GM23248 (cell line): ENCODE data around the gene COL4A4. TPM values are rescaled to one million over a fixed set of nuclear protein-coding genes. Genes with fewer than 3 reads are reported as not detected.

ENCODE experiments used
- DNase-seq: peaks from one replicate; pipeline ENCODE4 v3.0.0-alpha.2; 2015
- H2AFZ ChIP-seq: fragments of 200-600 bp; sonication (generic); 2 replicates; pipeline ENCODE4 v1.6.1; 2016; ENCODE audit warnings: antibody characterized with exemption
- H3F3A ChIP-seq: fragments of 200-600 bp; sonication (generic); 2 replicates; pipeline ENCODE4 v1.6.1; 2016; ENCODE audit warnings: mild to moderate bottlenecking, antibody characterized with exemption, mixed run types; ENCODE audit not compliant: insufficient read depth
- H3K27ac ChIP-seq: fragments of 200-600 bp; sonication (generic); 2 replicates; pipeline ENCODE4 v1.5.1; 2016; ENCODE audit warnings: mild to moderate bottlenecking
- H3K27me3 ChIP-seq: fragments of 200-600 bp; sonication (generic); replicated peaks from 2 replicates; pipeline ENCODE4 v1.6.1; 2016; ENCODE audit warnings: mild to moderate bottlenecking; ENCODE audit not compliant: insufficient read depth
- H3K36me3 ChIP-seq: fragments of 200-600 bp; sonication (generic); 2 replicates; pipeline ENCODE4 v1.6.1; 2016; ENCODE audit warnings: low read depth, mild to moderate bottlenecking
- H3K4me1 ChIP-seq: fragments of 200-600 bp; sonication (generic); 2 replicates; pipeline ENCODE4 v1.6.1; 2016; ENCODE audit warnings: mild to moderate bottlenecking; ENCODE audit not compliant: insufficient read depth
- H3K4me2 ChIP-seq: fragments of 200-600 bp; sonication (generic); one replicate; pipeline ENCODE4 v1.6.1; 2016; ENCODE audit warnings: mild to moderate bottlenecking; ENCODE audit not compliant: unreplicated experiment
- H3K4me3 ChIP-seq: fragments of 200-600 bp; sonication (generic); 2 replicates; pipeline ENCODE4 v1.5.1; 2016; ENCODE audit warnings: mild to moderate bottlenecking
- H3K79me2 ChIP-seq: fragments of 200-600 bp; sonication (generic); 2 replicates; pipeline ENCODE4 v1.6.1; 2016; ENCODE audit warnings: mild to moderate bottlenecking; ENCODE audit not compliant: insufficient read depth
- H3K9ac ChIP-seq: fragments of 200-600 bp; sonication (generic); 2 replicates; pipeline ENCODE4 v1.6.1; 2016; ENCODE audit warnings: mild to moderate bottlenecking
- H3K9me2 ChIP-seq: fragments of 200-600 bp; sonication (generic); 2 replicates; pipeline ENCODE4 v1.6.1; 2016; ENCODE audit warnings: mixed run types, mild to moderate bottlenecking, moderate library complexity; ENCODE audit not compliant: insufficient read depth
- H3K9me3 ChIP-seq: fragments of 200-600 bp; sonication (generic); one replicate; pipeline ENCODE4 v1.6.1; 2017; ENCODE audit warnings: low read depth
- H4K20me1 ChIP-seq: fragments of 200-600 bp; sonication (generic); 2 replicates; pipeline ENCODE4 v1.6.0; 2016; ENCODE audit not compliant: insufficient read depth
- EZH2 ChIP-seq: fragments of 200-600 bp; sonication (generic); IDR thresholded peaks from 2 replicates; pipeline ENCODE4 v1.6.1; 2018; ENCODE audit warnings: antibody characterized with exemption, mild to moderate bottlenecking; ENCODE audit not compliant: insufficient read depth, poor library complexity, severe bottlenecking
- EZH2phosphoT487 ChIP-seq: fragments of 200-600 bp; sonication (generic); IDR thresholded peaks from 2 replicates; pipeline ENCODE4 v1.6.1; 2018; ENCODE audit warnings: antibody characterized with exemption, moderate library complexity, mild to moderate bottlenecking, low read depth; ENCODE audit not compliant: insufficient read depth
- WGBS, 2 experiments: methylation state at CpG; one replicate each; pipeline ENCODE4 v1.1.6; 2015 to 2017; ENCODE audit warnings: low lambda C conversion rate in 2 of 2, low coverage in 1 of 2; ENCODE audit errors: missing lambda C conversion rate in 2 of 2; 5-methylcytosine and 5-hydroxymethylcytosine counted together
- in situ Hi-C: fragments of 300-500 bp; cut with MboI; formaldehyde crosslinking; loops from 2 replicates; pipeline ENCODE4 v1.15.0; 2020
- polyA plus RNA-seq: library from polyadenylated mRNA; unstranded; fragments of >200 nt; fragmentation: Nextera tagmentation; extraction: Ambion mirVana; gene quantifications from 2 replicates; pipeline ENCODE4 v1.2.1, GENCODE V29; 2016
- total RNA-seq: library from RNA; depleted of rRNA; stranded (reverse); fragments of >200 nt; shearing (Covaris generic); gene quantifications from 2 replicates; pipeline ENCODE4 v1.2.3, GENCODE V29; 2014

Gene COL4A4
- total and polyA plus RNA-seq, 2 experiments from 2014 or later = 0.36 to 0.76 TPM

DNA sequence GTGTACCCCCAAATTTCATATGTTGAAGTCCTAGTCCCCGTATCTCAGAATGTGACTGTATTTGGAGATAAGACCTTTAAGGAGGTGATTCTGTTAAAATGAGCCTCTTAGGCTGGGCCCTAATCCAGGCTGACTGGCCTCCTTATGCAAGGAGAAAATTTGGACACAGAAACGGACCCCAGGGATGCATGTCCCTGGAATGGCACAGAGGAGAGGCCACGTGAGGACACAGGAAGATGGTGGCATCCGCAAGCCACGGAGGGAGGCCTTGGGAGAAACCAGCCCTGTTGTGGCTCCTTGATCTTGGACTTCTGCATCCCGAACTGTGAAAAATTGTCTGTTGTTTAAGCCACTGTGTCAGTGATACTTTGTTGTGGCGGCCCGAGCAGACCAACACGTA lies 150.7 kb downstream of the COL4A4 start:
- no peak overlapping the region for H3K4me3 ChIP-seq
- no peaks in the 10 kb centered on the region for H3K27me3 ChIP-seq
- no peak overlapping the region for H3K9ac ChIP-seq
- no peaks in the 10 kb centered on the region for H3K9me2 ChIP-seq
- 78 to 79% methylated on average over 9 of the region's 9 CpGs for WGBS, 2 experiments
- peaks cover 3% of the 10 kb centered on the region; the same call in 1 of the 2 replicates for H3K4me1 ChIP-seq
- H3F3A ChIP-seq = no peaks in the 10 kb centered on the region
- no peak overlapping the region for H3K27ac ChIP-seq
- H2AFZ ChIP-seq = no peak overlapping the region
- H4K20me1 ChIP-seq = no peaks in the 10 kb centered on the region
- H3K4me2 ChIP-seq = no peak overlapping the region
- in situ Hi-C loops = no loop called here
- no peaks in the 10 kb centered on the region for H3K79me2 ChIP-seq
- no peaks in the 10 kb centered on the region for H3K9me3 ChIP-seq
- DNase-seq = no peak
- TF ChIP-seq EZH2phosphoT487 = no peak
- no peak for TF ChIP-seq EZH2
- H3K36me3 ChIP-seq = no peaks in the 10 kb centered on the region

DNA sequence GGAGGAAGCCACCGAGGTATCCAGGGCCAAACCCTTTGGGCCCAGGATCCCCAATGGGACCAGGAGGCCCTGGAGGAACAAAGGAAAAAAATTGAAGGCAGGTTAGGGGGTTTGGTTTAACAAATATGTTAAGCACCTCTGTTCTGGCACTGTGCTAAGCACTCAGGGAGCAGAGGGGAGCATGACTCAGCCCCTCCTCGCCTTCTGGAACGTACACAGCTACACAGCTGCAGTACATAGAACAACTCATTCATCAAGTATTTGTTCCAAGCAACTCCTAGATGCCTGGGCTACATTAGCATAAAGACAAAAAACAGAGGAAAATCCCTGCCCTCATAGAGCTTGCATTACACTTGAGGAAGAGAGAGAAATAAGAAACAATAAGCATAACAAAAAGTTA lies 153.6 kb downstream of the COL4A4 start:
- no peaks in the 10 kb centered on the region for H3K9me2 ChIP-seq
- H4K20me1 ChIP-seq = no peaks in the 10 kb centered on the region
- no peaks in the 10 kb centered on the region for H3K27me3 ChIP-seq
- TF ChIP-seq EZH2phosphoT487 = no peak
- no peak for TF ChIP-seq EZH2
- H3K36me3 ChIP-seq = no peaks in the 10 kb centered on the region
- WGBS, 2 experiments = 43 to 53% methylated on average over 3 of the region's 3 CpGs
- peak; percentile 29 for DNase-seq
- H3F3A ChIP-seq = no peaks in the 10 kb centered on the region
- in situ Hi-C loops = no loop called here
- no peak overlapping the region for H3K27ac ChIP-seq
- no peak overlapping the region for H3K4me3 ChIP-seq
- H3K9ac ChIP-seq = no peak overlapping the region
- H3K9me3 ChIP-seq = no peaks in the 10 kb centered on the region
- H3K4me2 ChIP-seq = no peak overlapping the region
- H3K4me1 ChIP-seq = peaks cover 3% of the 10 kb centered on the region; the same call in 1 of the 2 replicates
- no peak overlapping the region for H2AFZ ChIP-seq
- H3K79me2 ChIP-seq = no peaks in the 10 kb centered on the region

DNA sequence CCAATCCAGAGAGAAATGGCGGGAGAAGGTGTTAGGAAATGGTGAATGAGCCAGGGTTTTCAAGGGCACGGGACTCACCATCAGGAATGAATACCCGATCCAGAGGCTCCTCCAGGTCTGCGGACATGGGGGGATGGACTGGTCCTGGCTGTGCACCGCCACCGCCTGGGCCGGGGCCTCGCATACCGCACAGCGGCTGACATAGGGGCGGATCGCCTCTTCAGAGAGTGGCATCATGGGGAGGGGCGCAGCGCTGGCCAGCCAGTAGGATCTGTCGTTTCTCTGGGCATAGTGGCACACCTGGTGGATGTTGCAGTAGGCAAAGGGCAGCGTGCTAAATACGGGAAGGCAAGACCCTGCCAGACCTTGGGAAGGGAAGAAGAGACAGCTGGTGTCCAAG lies 156.1 kb downstream of the COL4A4 start:
- Histone ChIP-seq H3K9ac (no peak overlapping the region), H3K36me3 (no peaks in the 10 kb centered on the region), H3K27ac (no peak overlapping the region), H3K9me3 (no peaks in the 10 kb centered on the region), H3K79me2 (no peaks in the 10 kb centered on the region), H2AFZ (no peak overlapping the region), H3K4me2 (no peak overlapping the region), H3F3A (no peaks in the 10 kb centered on the region), H3K4me3 (no peak overlapping the region), H3K27me3 (no peaks in the 10 kb centered on the region), H4K20me1 (no peaks in the 10 kb centered on the region), H3K9me2 (no peaks in the 10 kb centered on the region), H3K4me1 (peaks cover 3% of the 10 kb centered on the region; the same call in 1 of the 2 replicates)
- no peak for DNase-seq
- in situ Hi-C loops = no loop called here
- 85 to 89% methylated on average over 17 of the region's 17 CpGs for WGBS, 2 experiments
- TF ChIP-seq EZH2 (no peak), EZH2phosphoT487 (no peak)

DNA sequence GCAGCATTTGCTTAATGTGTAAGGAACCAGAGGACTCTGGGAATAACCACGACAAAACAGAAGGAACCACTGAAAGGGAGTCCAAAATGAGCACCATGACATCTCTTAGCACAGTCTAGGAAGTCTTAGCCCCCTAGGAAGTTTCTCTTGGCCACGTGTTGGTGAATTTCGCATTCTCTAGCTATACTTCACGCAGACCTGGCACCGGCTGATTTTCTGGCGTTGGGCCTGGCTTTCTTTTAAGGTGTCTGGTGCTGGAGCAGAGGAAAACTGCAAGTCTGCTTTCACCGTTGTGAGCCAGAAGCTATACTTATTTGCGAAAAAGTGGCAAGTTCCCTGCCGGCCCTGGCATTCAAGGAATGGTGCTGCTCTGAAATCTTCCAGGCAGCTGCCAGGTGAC lies 156.9 kb downstream of the COL4A4 start:
- H3K4me2 ChIP-seq = no peak overlapping the region
- no peak overlapping the region for H3K4me3 ChIP-seq
- peaks cover 3% of the 10 kb centered on the region; the same call in 1 of the 2 replicates for H3K4me1 ChIP-seq
- H2AFZ ChIP-seq = no peak overlapping the region
- no peaks in the 10 kb centered on the region for H3F3A ChIP-seq
- TF ChIP-seq EZH2phosphoT487 (no peak), EZH2 (no peak)
- H3K27ac ChIP-seq = no peak overlapping the region
- H3K27me3 ChIP-seq = no peaks in the 10 kb centered on the region
- no peaks in the 10 kb centered on the region for H4K20me1 ChIP-seq
- in situ Hi-C loops = no loop called here
- no peaks in the 10 kb centered on the region for H3K9me3 ChIP-seq
- no peaks in the 10 kb centered on the region for H3K36me3 ChIP-seq
- H3K9me2 ChIP-seq = no peaks in the 10 kb centered on the region
- WGBS, 2 experiments = 86 to 89% methylated on average over 9 of the region's 9 CpGs
- no peak for DNase-seq
- no peak overlapping the region for H3K9ac ChIP-seq
- no peaks in the 10 kb centered on the region for H3K79me2 ChIP-seq
